Measurements from ENCODE around the gene TRPV2.

DNA sequence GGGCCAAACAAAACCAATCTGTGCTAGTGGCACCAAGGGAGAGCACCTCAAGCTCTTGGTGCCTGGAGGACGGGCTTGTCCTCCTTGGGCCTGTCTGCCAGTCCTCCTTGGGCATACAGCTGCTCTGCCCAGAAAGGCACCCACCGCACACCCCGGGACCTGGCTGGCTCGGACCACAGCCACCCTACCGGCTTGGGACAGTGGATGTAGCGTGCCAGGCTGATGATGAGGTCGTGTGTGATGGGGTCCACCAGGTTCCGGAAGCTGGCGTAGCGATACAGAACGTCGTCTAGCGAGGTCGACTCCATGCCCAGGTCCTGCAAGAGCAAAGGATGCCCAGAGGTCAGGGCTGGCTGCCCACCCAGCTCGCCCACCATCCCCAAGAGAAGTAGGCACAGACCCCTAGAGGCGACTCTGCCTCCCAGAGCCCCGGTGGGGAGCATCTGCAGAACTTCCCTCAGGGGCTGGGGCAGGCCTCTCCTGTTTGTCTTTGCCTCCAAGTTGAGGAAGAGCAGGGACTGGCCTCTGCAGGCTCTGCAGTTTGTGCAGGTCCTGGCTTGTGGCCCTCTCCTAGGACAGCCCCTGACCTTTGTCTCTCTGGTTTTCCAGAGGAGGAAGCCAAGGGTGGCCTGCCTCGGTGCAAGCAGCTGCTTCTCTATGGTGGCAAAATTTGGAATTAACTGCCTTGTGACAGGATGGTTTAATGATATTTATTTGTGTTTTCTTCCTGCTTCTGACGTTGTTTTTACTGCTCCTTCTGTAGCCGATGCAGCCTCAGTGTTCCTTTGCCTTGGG is 46.9 kb downstream of the TRPV2 start:
- TF ChIP-seq, protein P1, sequence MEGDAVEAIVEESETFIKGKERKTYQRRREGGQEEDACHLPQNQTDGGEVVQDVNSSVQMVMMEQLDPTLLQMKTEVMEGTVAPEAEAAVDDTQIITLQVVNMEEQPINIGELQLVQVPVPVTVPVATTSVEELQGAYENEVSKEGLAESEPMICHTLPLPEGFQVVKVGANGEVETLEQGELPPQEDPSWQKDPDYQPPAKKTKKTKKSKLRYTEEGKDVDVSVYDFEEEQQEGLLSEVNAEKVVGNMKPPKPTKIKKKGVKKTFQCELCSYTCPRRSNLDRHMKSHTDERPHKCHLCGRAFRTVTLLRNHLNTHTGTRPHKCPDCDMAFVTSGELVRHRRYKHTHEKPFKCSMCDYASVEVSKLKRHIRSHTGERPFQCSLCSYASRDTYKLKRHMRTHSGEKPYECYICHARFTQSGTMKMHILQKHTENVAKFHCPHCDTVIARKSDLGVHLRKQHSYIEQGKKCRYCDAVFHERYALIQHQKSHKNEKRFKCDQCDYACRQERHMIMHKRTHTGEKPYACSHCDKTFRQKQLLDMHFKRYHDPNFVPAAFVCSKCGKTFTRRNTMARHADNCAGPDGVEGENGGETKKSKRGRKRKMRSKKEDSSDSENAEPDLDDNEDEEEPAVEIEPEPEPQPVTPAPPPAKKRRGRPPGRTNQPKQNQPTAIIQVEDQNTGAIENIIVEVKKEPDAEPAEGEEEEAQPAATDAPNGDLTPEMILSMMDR (conservative IDR thresholded peaks at IDR 0.05), result no peak
- no peak for TF ChIP-seq ZFX (IDR thresholded peaks at IDR 0.05)

Data from C4-2B (cell line).